Activated T-cell treated with anti-CD3 and anti-CD28 coated beads, Interleukin-2, amount 50 U/mL, for 4 hours (primary cell): ENCODE data around the gene MAST2. TPM values are rescaled to one million over a fixed set of nuclear protein-coding genes. Genes with fewer than 3 reads are reported as not detected.
"Not testable (repeated sequence)": the region's sequence is repeated elsewhere in the genome, so short reads cannot be mapped to it uniquely, and the experiment has no call there.

ENCODE experiments used
- ATAC-seq, 2 donors: fragments of 200-7000 bp; cut with Tn5 transposase; one replicate each; pipeline ENCODE4 v1.10.0; 2021
- DNase-seq: peaks from one replicate; pipeline ENCODE4 v3.0.0-alpha.2; 2020
- H3K27me3 Mint-ChIP-seq: one replicate; pipeline ENCODE4 v1.8.0; 2021; ENCODE audit warnings: low read depth, mixed read lengths
- H3K36me3 Mint-ChIP-seq: one replicate; pipeline ENCODE4 v1.8.0; 2022; ENCODE audit warnings: mixed read lengths; ENCODE audit not compliant: insufficient read depth
- H3K4me1 Mint-ChIP-seq: one replicate; pipeline ENCODE4 v1.8.0; 2021; ENCODE audit warnings: low read depth, mixed read lengths
- H3K4me3 Mint-ChIP-seq: one replicate; pipeline ENCODE4 v1.8.0; 2021; ENCODE audit warnings: mild to moderate bottlenecking, moderate library complexity, mixed read lengths
- H3K9me3 Mint-ChIP-seq: one replicate; pipeline ENCODE4 v1.8.0; 2021; ENCODE audit warnings: mixed read lengths
- total RNA-seq, 3 donors: library from RNA; stranded (reverse); gene quantifications; one replicate each; pipeline ENCODE4 v1.2.1, GENCODE V29; 2021

The MAST2 gene
- total RNA-seq, 3 donors from 2014 or later, result 15.7 to 19.3 (median 17.6) TPM

- Mint-ChIP-seq H3K27me3 (no peaks in the 10 kb centered on the region), H3K4me1 (no peaks in the 10 kb centered on the region), H3K4me3 (no peak overlapping the region), H3K9me3 (no peaks in the 10 kb centered on the region), H3K36me3 (peaks cover 7% of the 10 kb centered on the region)
- ATAC-seq (no peak), DNase-seq (no peak)
Observed at GRCh38 chr1:45913731-45914501, 110.5 kb downstream of the MAST2 start.

DNA sequence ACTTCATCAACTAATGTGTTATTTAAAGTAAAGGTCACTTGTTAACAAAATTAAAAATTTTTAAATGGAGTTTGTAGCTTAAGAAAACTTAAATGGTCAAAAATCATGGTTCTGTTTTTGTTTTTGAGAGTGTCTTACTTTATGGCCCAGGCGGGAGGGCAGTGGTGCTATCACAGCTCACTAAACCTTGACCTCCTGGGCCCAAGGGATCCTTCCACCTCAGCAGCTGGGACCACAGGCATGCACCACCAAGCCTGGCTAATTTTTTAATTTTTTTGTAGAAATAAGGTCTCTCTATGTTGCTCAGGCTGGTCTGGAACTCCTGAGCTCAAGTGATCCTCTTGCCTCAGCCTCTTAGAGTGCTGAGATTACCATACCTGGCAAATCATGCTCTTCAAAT, 111.4 kb downstream of the MAST2 start:
- Mint-ChIP-seq H3K4me3 (no peak overlapping the region), H3K4me1 (no peaks in the 10 kb centered on the region), H3K27me3 (no peaks in the 10 kb centered on the region), H3K9me3 (no peaks in the 10 kb centered on the region), H3K36me3 (peaks cover 7% of the 10 kb centered on the region)
- ATAC-seq (no peak), DNase-seq (no peak)

GRCh38 chr1:45922374-45922773, 119.0 kb downstream of the MAST2 start:
- Mint-ChIP-seq H3K4me1 (peaks cover 2% of the 10 kb centered on the region), H3K4me3 (no peak overlapping the region), H3K27me3 (no peaks in the 10 kb centered on the region)

DNA sequence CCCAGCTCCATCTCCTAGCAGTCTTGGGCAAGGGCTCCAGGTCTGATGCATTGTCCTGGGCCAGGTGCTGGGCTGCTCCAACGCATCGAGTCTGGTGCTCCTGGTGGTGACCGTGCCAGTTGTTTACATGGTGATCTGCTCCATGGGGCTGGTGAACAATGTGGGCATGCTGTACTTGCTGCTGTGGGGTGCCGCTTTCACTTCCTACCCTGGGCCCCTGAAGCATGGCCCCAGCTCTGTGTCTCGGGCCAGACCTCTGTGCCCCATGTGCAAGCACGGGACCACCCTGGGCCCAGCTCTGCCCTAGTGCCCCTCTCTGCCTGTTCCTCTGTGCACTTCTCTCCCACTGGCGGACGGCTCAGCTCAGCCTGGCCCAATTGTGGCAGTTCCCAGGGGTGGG, 119.4 kb downstream of the MAST2 start:
- no peak overlapping the region for H3K4me3 Mint-ChIP-seq
- H3K36me3 Mint-ChIP-seq, result peaks cover 4% of the 10 kb centered on the region
- no peaks in the 10 kb centered on the region for H3K27me3 Mint-ChIP-seq
- H3K9me3 Mint-ChIP-seq, result no peaks in the 10 kb centered on the region
- no peak for ATAC-seq
- peaks cover 2% of the 10 kb centered on the region for H3K4me1 Mint-ChIP-seq
- no peak for DNase-seq

More at GRCh38 chr1:45922374-45922773, 119.0 kb downstream of the MAST2 start:
- ATAC-seq (no peak), DNase-seq (no peak)
- H3K36me3 Mint-ChIP-seq, result peaks cover 4% of the 10 kb centered on the region
- H3K9me3 Mint-ChIP-seq, result no peaks in the 10 kb centered on the region

GRCh38 chr1:45923343-45923742, 119.9 kb downstream of the MAST2 start:
- Mint-ChIP-seq H3K9me3 (no peaks in the 10 kb centered on the region), H3K27me3 (no peaks in the 10 kb centered on the region), H3K36me3 (no peaks in the 10 kb centered on the region), H3K4me1 (peaks cover 2% of the 10 kb centered on the region), H3K4me3 (no peak overlapping the region)
- ATAC-seq (no peak), DNase-seq (no peak)

GRCh38 chr1:45924736-45925135, 121.3 kb downstream of the MAST2 start:
- H3K4me3 Mint-ChIP-seq, result no peak overlapping the region

DNA sequence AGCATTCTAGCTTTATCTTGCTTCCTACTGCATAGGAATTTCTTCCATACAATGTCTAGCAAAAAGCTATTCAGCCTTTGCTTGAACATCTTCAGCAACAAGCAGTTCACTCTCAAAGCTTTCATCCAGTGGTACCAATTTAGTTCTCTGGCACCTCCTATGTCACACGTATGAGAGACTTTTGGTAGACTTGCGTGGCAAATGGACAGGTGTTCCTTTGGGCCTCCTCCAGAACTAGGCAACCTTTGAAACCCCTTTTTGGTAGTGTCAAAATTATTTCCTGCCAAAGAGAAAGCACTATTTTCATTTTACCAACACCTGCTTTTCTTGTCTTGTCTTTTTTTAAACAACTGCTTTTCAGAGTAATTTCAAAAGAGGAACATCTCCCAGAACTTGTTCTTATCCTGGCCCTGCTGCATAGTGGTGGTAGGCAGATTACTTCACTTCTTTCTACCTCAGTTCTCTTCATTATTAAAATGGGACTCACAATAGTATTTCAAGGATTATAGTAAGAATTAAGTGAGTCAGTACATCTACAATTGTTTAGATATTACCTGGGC, 122.4 kb downstream of the MAST2 start:
- Mint-ChIP-seq H3K4me3 (no peak overlapping the region), H3K9me3 (no peaks in the 10 kb centered on the region), H3K36me3 (no peaks in the 10 kb centered on the region), H3K4me1 (peaks cover 11% of the 10 kb centered on the region), H3K27me3 (no peaks in the 10 kb centered on the region)
- DNase-seq (no peak), ATAC-seq (no peak)

More at GRCh38 chr1:45924736-45925135, 121.3 kb downstream of the MAST2 start:
- Mint-ChIP-seq H3K27me3 (no peaks in the 10 kb centered on the region), H3K9me3 (no peaks in the 10 kb centered on the region), H3K36me3 (no peaks in the 10 kb centered on the region), H3K4me1 (peaks cover 11% of the 10 kb centered on the region)
- DNase-seq (no peak), ATAC-seq (no peak)

GRCh38 chr1:45926330-45926729, 122.9 kb downstream of the MAST2 start:
- H3K4me1 Mint-ChIP-seq, result peaks cover 11% of the 10 kb centered on the region
- no peaks in the 10 kb centered on the region for H3K9me3 Mint-ChIP-seq
- no peaks in the 10 kb centered on the region for H3K27me3 Mint-ChIP-seq
- no peak overlapping the region for H3K4me3 Mint-ChIP-seq
- no peaks in the 10 kb centered on the region for H3K36me3 Mint-ChIP-seq
- no peak for DNase-seq
- ATAC-seq, result no peak

DNA sequence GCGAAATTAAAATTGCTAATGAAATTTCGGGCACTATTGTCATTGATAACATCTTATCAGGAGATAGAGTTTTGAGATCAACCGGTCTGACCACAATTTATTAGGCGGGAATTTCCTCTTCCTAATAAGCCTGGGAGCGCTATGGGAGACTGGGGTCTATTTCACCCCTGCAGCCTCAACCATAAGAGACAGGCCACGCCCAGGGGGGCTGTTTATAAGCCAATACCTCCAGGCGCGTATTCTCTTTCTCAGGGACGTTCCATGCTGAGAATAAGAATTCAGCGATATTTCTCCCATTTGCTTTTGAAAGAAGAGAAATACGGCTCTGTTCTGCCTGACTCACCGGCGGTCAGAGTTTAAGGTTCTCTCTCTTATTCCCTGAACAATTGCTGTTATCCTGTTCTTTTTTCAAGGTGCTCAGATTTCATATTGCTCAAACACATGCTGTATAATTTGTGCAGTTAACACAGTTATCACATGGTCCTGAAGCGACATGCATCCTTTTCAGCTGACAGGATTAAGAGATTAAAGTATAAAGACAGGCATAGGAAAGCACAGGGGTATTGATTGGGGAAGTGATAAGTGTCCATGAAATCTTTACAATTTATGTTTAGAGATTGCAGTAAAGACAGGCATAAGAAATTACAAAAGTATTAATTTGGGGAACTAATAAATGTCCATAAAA, 124.0 kb downstream of the MAST2 start:
- H3K4me1 Mint-ChIP-seq, result peaks cover 11% of the 10 kb centered on the region
- not testable (repeated sequence) for H3K4me3 Mint-ChIP-seq, H3K36me3 Mint-ChIP-seq, DNase-seq, H3K27me3 Mint-ChIP-seq, H3K9me3 Mint-ChIP-seq, ATAC-seq

- H3K4me3 Mint-ChIP-seq, result no peak overlapping the region
- no peak for ATAC-seq
- H3K36me3 Mint-ChIP-seq, result no peaks in the 10 kb centered on the region
- peaks cover 11% of the 10 kb centered on the region for H3K4me1 Mint-ChIP-seq
- no peaks in the 10 kb centered on the region for H3K27me3 Mint-ChIP-seq
- no peak for DNase-seq
- no peaks in the 10 kb centered on the region for H3K9me3 Mint-ChIP-seq
Observed at GRCh38 chr1:45928486-45929205, 125.2 kb downstream of the MAST2 start.

GRCh38 chr1:45929257-45929687, 125.9 kb downstream of the MAST2 start:
- DNase-seq (no peak), ATAC-seq (no peak)
- no peaks in the 10 kb centered on the region for H3K36me3 Mint-ChIP-seq
- peaks cover 11% of the 10 kb centered on the region for H3K4me1 Mint-ChIP-seq
- H3K27me3 Mint-ChIP-seq, result no peaks in the 10 kb centered on the region
- no peak overlapping the region for H3K4me3 Mint-ChIP-seq
- H3K9me3 Mint-ChIP-seq, result no peaks in the 10 kb centered on the region

DNA sequence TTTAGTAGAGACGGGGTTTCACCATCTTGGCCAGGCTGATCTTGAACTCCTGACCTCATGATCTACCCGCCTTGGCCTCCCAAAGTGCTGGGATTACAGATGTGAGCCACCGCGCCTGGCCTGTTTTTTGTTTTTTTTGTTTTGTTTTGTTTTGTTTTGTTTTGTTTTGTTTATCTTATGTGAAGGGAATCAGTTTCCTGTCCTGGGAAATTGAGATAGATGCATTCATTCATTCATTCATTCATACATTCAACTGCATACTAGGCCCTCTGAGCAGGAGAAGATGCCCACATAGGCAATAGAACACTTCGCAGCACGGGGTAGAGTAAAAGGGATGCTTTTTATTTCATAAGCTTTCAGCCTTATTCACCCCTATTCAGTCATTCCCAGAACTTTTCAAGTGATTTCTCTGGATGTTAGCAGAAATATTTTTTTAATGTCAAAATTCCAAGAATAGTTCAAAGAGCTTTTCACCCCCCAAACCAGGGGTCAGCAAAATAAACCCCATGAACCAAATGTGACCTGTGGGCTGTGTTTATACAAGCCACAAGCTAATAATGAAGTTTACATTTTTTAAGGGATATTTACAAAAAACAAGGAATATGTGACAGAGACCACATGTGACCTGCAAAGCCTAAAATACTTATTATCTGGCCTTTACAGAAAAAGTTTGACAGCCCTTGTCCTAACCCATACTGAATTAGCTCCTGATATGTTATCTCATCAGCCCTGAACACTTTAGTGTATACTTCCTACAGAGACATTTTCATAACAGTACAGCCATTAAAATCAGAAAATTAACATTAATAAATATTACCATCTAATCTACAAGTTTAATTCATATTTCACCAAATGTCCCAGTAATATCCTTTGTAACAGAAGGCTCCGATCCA, 127.1 kb downstream of the MAST2 start:
- ATAC-seq (no peak), DNase-seq (no peak)
- Mint-ChIP-seq H3K9me3 (no peaks in the 10 kb centered on the region), H3K4me1 (peaks cover 12% of the 10 kb centered on the region), H3K36me3 (no peaks in the 10 kb centered on the region), H3K4me3 (no peak overlapping the region), H3K27me3 (no peaks in the 10 kb centered on the region)

- H3K9me3 Mint-ChIP-seq, H3K27me3 Mint-ChIP-seq, DNase-seq, ATAC-seq, H3K4me3 Mint-ChIP-seq, H3K36me3 Mint-ChIP-seq: not testable (repeated sequence)
- H3K4me1 Mint-ChIP-seq, result peaks cover 12% of the 10 kb centered on the region
Observed at GRCh38 chr1:45932205-45932604, 128.8 kb downstream of the MAST2 start.
